ENCODE results near the gene FBXO24. TPM values are rescaled to one million over a fixed set of nuclear protein-coding genes. Genes with fewer than 3 reads are reported as not detected.

Gene FBXO24
- total RNA-seq, 1 experiment from 2014 or later = 0.71 TPM

DNA sequence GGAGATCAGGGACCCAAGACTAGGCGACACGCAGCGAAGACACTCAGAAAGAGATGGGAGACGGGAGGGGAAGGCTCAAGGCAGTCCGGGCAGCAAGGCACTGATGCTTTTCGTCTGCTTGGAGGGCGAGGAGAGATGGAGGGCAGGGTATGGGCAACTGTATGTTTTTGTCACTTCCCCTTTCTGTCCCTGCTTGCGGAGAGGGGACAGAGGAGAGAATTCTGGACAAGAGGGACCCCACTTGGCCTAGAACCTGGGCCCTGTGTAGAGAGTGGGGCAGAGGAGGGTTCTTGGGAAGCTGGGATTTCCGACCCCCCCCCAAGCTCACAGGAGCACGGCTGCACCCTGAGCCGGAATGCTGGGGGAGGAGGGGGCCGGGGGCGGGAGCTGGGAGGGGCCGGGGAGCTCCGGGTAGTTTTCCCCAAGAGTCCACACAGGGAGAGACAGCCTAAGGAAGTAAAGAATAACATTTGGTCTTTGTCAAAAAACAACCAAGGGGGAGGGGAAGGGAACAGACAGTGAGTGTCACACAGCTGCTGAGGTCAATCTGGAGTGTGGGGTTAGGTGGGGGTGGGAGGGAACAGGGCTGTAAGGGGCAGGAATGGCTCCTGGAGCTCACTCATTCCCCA is 2.0 kb upstream of the FBXO24 start:
- in situ Hi-C loops (cut with HindIII; ENCODE audit: low pct_unique_long_range_greater_than_20kb, low sequenced_read_pairs) = no loop called here
- no peak for DNase-seq (ENCODE audit: low read depth)

DNA sequence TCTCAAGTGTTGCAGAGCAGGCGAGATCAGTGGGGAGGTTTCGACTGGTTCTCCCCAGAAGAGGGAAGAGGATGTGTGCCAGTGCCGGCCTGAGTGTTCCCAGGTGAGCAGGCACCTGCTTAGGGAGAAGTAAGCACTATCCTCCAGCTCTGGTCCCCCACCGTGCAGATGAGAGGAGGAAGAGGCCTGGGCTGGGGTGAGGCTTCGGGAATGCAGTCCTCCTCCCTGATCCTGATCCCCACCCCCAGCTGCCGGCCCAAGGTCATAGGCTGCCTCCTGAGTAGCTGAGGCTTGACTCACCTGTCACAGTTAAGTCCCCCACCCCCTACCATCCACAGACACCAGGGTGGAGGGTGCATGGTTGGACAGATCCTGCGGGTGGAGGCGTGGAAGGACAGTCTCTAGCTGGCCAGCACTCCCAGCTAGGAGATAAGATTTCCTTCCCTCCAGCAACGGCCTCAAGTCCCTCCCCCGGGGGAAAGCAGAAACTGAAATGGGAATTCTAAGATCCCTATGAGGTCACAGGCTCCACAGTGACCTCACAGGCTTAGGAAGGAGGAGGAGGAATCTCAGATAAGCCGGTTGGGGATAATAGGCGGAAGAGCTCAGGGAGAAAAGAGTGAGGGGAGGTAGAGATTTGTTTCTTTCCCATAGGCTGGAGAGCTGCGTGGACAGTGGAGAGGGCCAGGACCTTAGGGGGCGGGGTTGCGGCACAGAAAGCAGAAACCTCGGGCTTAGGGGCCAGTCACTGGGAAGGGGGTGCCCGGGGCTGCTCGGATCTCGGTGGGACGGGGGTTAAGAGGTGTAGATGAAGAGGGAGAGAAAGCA is 1.2 kb upstream of the FBXO24 start:
- in situ Hi-C loops (cut with HindIII; ENCODE audit: low pct_unique_long_range_greater_than_20kb, low sequenced_read_pairs) = no loop called here
- no peak for DNase-seq (ENCODE audit: low read depth)

DNA sequence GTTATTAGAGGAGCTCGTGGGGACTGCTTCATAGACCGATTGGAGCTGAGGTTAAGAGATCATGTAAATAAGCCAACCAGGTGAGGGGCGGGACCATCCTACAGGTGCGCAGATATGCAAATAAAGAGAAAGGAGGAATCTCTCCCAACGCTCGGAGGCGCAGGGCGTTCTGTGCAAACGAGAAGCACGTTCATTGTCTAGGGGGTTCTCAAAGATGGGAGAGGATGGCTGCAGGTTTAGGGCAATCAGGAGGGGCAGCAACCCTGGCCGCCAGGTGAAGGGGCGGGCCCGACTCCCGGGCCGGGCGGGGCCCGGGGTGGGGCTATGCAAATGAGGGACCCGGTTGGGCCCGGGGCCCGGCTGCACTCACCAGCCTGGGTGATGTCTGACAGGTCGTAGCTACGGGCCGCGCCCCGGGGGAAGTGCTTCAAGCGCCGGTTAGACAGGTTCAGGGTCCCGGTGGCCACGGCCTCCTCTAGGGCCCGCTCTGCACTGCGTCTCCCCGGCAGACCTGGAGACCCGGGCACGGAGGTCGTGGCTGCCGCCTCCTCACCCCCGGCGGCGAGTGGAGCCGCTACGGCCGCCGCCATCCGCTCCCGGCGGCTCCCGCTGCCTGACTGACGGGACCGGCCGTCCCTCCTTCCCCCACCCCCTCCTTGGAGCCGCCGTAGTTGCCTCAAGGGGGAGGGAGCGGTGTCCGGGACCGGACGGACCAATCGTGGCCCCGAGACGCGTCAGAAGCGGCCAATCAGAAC is 440 bp upstream of the FBXO24 start, which contains the start of gene LRCH4:
LRCH4 (minus strand) TSS at position 619 of the 755 bp plus-strand sequence; CDS start at position 590, 29 bp downstream.
- in situ Hi-C loops (cut with HindIII; ENCODE audit: low pct_unique_long_range_greater_than_20kb, low sequenced_read_pairs) = no loop called here
- no peak for DNase-seq (ENCODE audit: low read depth)

DNA sequence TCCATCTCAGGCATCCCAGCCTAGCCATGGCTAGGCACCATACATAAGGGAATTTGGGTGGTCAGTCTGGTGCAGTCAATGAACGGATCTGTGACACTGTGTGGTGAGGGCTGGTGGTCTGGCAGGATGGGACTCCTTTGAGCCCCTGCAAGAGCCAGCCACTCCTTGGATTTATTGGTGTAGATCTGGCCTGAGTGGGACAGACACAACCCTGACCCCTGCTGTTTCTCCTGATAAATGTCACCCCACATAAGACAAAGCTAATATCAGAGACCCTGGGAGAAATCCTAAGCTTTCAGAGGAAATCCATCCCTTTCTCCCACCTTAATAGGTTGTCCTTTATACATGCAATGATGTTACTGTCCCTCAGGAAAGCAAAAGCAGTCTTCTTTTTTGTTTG is 2.3 kb downstream of the FBXO24 start:
- in situ Hi-C loops (cut with HindIII; ENCODE audit: low pct_unique_long_range_greater_than_20kb, low sequenced_read_pairs) = no loop called here
- no peak for DNase-seq (ENCODE audit: low read depth)

DNA sequence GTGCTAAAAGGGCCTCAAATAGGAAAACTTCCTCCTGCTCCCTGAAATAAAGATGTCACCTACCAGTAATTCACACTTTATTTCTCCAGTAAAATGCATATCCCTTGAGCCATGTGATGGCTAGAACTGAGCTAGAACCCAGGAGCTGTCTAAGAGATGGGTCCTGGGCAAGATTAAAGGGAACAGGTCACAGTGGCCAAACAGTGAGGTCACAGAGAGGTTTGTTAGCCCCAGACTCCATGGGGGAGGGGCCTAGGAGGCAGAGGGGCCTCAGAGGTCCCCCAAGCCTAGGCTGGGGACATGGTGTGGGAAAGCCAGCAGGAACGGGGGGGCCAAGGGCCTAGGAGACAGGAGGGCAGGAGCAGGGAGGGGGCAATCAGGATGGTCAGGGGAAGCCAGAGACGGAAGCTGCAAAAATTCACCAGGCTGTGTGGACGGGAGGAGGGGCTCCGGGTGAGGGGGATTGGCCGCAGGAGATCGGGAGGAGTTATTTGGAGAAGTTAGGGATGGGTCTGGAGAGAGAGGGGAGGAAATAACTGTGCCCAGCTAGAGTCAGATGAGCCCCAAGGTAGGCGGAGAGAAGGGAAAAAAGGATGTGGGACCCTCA is 3.3 kb downstream of the FBXO24 start:
- in situ Hi-C loops (cut with HindIII; ENCODE audit: low pct_unique_long_range_greater_than_20kb, low sequenced_read_pairs) = no loop called here
- no peak for DNase-seq (ENCODE audit: low read depth)

DNA sequence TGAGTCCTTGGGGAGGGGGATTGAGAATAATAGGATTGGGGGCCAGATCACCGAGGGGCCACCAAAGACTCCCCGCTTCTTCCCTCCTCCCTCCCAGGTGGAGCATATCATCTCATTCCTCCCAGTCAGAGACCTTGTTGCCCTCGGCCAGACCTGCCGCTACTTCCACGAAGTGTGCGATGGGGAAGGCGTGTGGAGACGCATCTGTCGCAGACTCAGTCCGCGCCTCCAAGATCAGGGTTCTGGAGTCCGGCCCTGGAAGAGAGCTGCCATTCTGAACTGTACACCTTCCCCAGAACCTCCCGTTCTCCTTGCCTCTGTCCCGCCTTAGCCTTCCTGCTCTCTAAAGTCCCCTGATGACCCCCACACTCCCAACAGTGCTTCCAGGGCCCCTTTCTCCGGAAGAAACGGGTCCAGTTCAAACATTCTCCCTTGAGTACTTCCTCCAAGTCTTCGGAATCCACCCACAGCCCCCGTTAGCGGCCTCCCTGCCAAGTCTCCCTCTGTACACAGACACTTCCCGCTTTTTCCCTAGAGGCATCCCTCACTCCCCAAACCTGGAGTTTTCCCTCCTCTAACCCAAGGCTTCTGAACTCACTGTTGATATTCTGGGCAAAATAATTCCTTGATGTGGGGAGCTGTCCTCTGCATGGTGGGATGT is 4.1 kb downstream of the FBXO24 start:
- DNase-seq (ENCODE audit: low read depth) = no peak
- in situ Hi-C loops (cut with HindIII; ENCODE audit: low pct_unique_long_range_greater_than_20kb, low sequenced_read_pairs) = no loop called here

DNA sequence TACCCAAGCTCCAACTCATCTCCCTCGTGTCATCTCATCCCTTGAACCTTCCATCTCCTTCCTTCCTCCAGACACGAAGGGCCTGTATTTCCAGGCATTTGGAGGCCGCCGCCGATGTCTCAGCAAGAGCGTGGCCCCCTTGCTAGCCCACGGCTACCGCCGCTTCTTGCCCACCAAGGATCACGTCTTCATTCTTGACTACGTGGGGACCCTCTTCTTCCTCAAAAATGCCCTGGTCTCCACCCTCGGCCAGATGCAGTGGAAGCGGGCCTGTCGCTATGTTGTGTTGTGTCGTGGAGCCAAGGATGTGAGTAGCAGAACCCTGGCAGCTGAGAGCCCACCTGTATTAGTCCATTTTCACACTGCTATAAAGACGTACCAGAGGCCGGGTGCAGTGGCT is 5.5 kb downstream of the FBXO24 start:
- in situ Hi-C loops (cut with HindIII; ENCODE audit: low pct_unique_long_range_greater_than_20kb, low sequenced_read_pairs) = no loop called here
- no peak for DNase-seq (ENCODE audit: low read depth)

DNA sequence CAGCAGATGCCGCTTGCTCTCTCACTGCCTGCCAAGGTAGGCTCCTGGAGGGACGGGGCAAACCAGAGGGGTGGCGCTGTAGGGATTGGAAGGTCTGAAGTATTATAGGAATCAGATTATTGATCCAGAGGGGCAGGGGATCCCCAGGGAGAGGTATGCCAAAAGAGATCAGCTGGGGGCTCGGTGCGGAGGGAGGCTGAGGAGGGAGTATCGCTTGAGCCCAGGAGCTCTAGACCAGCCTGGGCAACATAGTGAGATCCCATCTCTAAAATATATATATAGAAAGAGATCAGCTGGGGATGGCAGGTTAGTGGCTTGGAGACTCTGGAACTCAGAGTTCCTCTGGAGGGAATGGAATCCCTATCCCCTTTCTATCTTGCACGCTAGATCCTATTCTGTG is 9.1 kb downstream of the FBXO24 start:
- no peak for DNase-seq (ENCODE audit: low read depth)
- in situ Hi-C loops (cut with HindIII; ENCODE audit: low pct_unique_long_range_greater_than_20kb, low sequenced_read_pairs) = no loop called here

DNA sequence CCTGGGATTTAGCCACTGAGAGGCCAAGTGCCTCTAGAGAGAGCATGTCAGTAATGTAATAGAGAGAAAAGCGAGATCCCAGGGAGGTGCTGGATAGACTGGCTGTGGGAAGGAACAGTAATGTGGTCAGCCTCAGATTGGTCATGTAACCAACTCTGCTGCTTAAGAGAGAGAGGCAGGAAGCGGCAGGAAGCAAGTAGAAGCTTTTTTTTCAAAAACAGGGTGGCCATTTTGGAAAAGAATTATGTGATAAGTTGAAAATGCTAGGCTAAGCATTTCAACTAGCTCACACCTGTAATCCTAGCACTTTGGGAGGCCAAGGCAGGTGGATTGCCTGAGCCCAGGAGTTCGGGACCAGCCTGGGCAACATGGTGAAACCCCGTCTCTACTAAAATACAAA is 12.3 kb downstream of the FBXO24 start:
- in situ Hi-C loops (cut with HindIII; ENCODE audit: low pct_unique_long_range_greater_than_20kb, low sequenced_read_pairs) = no loop called here
- DNase-seq (ENCODE audit: low read depth) = no peak

DNA sequence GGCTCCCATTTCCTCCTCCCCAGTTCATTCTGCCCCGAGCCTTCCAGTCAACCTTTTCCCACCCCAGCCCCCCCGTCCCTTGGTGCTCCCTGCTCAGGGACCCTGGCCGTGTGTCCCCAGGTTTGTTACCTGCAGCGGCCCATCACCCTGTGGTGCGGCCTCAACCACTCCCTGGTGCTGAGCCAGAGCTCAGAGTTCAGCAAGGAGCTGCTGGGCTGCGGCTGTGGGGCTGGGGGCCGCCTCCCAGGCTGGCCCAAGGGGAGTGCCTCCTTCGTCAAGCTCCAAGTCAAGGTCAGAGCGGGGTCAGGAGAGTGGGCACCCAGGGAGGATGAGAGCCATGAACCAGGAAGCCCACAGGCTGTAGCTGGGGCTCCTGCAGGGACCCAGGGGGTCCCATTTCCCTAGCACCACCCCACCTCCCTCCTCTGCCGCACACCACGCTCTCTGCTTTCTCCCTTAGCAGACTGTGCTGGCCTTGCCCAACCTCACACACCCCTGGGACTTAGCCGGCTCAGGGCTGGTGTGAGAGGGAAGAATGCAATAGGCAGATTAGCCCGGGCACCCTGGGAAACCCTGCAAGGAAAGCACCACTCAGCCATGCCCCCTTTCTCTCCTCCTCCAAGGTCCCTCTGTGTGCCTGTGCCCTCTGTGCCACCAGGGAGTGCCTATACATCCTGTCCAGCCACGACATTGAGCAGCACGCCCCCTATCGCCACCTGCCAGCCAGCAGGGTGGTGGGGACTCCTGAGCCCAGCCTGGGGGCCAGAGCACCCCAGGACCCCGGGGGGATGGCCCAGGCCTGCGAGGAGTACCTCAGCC is 14.0 kb downstream of the FBXO24 start:
- in situ Hi-C loops (cut with HindIII; ENCODE audit: low pct_unique_long_range_greater_than_20kb, low sequenced_read_pairs) = no loop called here
- DNase-seq (ENCODE audit: low read depth) = no peak

DNA sequence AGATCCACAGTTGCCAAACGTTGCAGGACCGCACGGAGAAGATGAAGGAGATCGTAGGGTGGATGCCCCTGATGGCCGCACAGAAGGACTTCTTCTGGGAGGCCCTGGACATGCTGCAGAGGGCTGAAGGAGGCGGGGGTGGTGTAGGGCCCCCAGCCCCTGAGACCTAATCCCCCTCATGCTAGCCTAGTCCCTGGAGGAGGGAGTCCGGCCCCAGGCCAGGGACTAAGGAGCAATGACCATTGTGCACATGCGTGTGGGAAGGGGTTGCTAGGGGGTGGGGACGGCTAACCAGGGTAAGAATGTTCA is 14.6 kb downstream of the FBXO24 start:
- in situ Hi-C loops (cut with HindIII; ENCODE audit: low pct_unique_long_range_greater_than_20kb, low sequenced_read_pairs) = no loop called here

DNA sequence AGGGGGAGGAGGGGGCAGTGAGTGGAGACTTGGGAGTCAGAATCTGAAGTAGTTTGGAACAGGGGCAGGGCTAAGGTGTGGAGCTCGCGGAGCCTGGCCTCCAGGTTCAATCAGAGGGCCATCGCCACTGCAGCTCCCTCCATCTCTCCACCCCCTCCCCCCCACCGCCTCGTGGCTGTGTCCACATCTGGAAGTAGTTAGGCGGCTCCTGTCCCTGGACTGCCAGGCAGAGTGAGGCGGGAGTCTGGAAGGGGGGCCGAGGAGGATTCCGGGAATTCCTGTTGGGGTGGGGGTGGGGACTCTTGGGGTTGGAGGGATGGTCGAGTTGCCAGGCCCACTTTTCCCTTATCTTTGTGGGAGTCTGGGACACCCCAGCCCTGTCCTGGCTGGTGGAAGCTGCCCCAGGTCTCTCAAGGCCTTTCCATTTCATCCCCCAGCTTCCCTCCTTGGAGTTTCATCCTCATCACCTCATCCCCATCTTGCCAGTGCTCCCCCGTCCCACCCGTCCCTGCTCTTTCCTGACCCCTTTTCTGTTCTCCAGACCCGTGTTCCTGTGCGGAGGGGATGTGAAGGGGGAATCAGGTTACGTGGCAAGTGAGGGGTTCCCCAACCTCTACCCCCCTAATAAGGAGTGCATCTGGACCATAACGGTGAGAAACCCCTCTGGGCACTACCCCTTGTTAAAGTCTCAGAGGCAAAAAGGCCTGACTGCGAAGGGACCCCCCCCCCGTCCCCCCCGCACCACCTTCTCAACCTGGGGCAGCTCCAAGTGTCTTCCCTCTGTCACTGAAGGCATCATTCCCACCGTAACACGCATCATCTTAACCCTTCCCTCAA is 17.0 kb downstream of the FBXO24 start:
- in situ Hi-C loops (cut with HindIII; ENCODE audit: low pct_unique_long_range_greater_than_20kb, low sequenced_read_pairs) = no loop called here
- DNase-seq (ENCODE audit: low read depth) = no peak

More for the DNA sequence above, 14.6 kb downstream of the FBXO24 start:
- DNase-seq (ENCODE audit: low read depth) = no peak

DNA sequence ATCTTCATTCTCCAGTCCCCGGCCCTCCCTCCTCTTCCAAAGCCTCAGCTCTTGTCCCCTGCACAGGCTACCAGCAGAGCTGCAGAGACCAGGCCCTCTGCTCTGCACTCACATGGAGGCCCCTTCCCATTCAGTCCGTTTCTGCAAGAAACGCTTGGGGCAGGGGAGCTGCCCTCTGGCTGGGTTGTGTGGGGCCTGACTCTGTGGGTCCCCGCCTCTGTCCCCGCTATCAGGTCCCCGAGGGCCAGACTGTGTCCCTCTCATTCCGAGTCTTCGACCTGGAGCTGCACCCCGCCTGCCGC is 17.5 kb downstream of the FBXO24 start:
- DNase-seq (ENCODE audit: low read depth) = no peak
- in situ Hi-C loops (cut with HindIII; ENCODE audit: low pct_unique_long_range_greater_than_20kb, low sequenced_read_pairs) = no loop called here

DNA sequence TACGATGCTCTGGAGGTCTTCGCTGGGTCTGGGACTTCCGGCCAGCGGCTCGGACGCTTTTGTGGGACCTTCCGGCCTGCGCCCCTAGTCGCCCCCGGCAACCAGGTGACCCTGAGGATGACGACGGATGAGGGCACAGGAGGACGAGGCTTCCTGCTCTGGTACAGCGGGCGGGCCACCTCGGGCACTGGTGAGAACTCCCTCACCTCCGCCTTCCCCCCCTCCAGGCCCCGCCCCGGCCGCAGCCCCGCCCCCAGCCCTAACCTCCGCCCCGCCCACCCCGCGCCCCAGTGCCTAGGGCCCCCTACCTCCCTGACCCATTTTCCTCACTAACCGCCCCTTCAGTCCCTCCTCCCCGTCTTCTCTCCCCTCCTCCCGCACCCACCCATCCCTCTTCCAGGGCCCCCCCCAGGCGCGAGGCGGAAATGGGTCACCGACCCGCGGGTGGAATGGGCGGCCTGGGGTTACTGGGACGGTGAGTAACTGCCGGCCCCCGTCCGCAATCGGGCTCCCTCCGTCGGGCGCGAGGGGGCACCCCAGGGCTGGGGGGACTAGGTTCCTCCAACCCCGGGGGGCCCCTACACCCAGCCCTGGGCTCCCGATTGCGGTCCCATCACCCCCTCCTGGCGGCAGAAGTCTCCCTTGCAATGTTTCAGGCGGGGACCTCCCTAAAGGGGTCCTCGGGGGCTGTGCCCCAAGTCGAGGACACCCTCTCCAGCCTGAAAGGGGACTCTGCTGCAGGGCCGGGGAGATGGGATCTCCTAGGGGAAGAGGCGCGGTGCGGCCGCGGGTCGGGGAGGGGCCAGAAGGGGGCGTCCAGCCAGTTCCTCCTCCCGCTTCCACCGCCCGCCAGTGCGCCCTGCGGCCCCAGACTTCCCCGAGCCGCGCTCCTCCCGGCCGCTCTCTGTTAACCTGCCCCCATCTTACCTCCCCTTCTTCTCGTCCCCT is 18.2 kb downstream of the FBXO24 start:
- peak; percentile 67 for DNase-seq (ENCODE audit: low read depth)
- in situ Hi-C loops (cut with HindIII; ENCODE audit: low pct_unique_long_range_greater_than_20kb, low sequenced_read_pairs) = no loop called here

DNA sequence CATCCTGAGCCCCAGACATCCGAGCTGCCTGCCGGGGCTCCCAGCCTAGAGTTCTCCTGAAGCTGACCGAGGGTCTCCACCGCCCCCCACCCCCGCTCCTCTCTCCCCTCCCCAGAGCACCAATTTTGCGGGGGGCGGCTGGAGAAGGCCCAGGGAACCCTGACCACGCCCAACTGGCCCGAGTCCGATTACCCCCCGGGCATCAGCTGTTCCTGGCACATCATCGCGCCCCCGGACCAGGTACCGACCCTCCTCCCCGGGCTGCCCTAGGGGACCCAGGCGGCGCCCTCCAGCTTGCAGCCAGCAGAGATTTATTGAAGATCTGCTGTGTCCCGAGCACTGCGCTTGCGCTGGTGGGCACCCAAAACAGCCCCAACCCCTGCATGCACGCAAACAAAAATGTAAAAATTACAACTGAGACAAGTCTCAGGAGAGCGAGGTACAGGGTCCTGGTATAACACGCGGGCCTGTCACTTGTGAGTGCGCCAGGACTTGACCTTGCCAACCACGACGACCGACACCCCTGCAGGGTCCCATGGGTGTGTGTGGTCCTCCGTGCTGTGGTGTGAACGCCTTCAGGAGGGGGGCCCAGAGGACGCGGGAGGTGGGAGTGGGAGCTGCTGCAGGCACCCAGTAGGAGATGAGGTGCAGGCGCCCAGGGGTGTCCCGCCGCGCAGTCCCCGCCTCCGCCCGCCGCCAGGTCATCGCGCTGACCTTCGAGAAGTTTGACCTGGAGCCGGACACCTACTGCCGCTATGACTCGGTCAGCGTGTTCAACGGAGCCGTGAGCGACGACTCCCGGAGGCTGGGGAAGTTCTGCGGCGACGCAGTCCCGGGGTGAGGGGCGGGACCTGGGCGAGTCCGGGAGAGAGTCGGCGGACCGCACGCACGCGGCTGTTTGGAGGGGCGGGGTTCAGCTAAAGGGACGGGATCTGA is 19.1 kb downstream of the FBXO24 start:
- no peak for DNase-seq (ENCODE audit: low read depth)
- in situ Hi-C loops (cut with HindIII; ENCODE audit: low pct_unique_long_range_greater_than_20kb, low sequenced_read_pairs) = no loop called here

All from Caki2 (cell line).